HEK293 (cell line): ENCODE results near the gene C1QL4.

Source experiments
- GFI1B ChIP-seq: fragments of 450-650 bp; formaldehyde crosslinking; IDR thresholded peaks from 2 replicates; pipeline ENCODE4 v1.5.1; 2016; ENCODE audit warnings: missing biosample characterization, missing genetic modification characterization
- HOXC10 ChIP-seq: sonication (generic); formaldehyde crosslinking; IDR thresholded peaks from 2 replicates; pipeline ENCODE4 v1.8.1; 2023; ENCODE audit warnings: mild to moderate bottlenecking, missing genetic modification reagents
- KLF7 ChIP-seq: fragments of 450-650 bp; formaldehyde crosslinking; IDR thresholded peaks from 2 replicates; pipeline ENCODE4 v1.5.1; 2016; ENCODE audit warnings: missing biosample characterization, missing genetic modification characterization, borderline replicate concordance
- MYNN ChIP-seq: fragments of 450-650 bp; formaldehyde crosslinking; IDR thresholded peaks from 2 replicates; pipeline ENCODE4 v1.5.1; 2016; ENCODE audit warnings: missing biosample characterization, missing genetic modification characterization, borderline replicate concordance
- OSR2 ChIP-seq: fragments of 450-650 bp; formaldehyde crosslinking; IDR thresholded peaks from 2 replicates; pipeline ENCODE4 v1.5.1; 2016; ENCODE audit warnings: missing biosample characterization, missing genetic modification characterization
- RBAK ChIP-seq: fragments of 450-650 bp; formaldehyde crosslinking; IDR thresholded peaks from 2 replicates; pipeline ENCODE4 v1.5.1; 2016; ENCODE audit warnings: missing biosample characterization, missing genetic modification characterization
- SP2 ChIP-seq: fragments of 450-650 bp; formaldehyde crosslinking; IDR thresholded peaks from 2 replicates; pipeline ENCODE4 v1.5.1; 2016; ENCODE audit warnings: missing biosample characterization, missing genetic modification characterization
- YY1 ChIP-seq: fragments of 450-650 bp; formaldehyde crosslinking; IDR thresholded peaks from 2 replicates; pipeline ENCODE4 v1.5.1; 2018; ENCODE audit warnings: missing biosample characterization, missing genetic modification characterization
- ZFP41 ChIP-seq: fragments of 450-650 bp; formaldehyde crosslinking; IDR thresholded peaks from 2 replicates; pipeline ENCODE4 v1.5.1; 2016; ENCODE audit warnings: missing biosample characterization, missing genetic modification characterization, borderline replicate concordance
- ZNF146 ChIP-seq: fragments of 450-650 bp; formaldehyde crosslinking; IDR thresholded peaks from 2 replicates; pipeline ENCODE4 v1.5.1; 2016; ENCODE audit warnings: missing biosample characterization, missing genetic modification characterization
- ZNF214 ChIP-seq: fragments of 450-650 bp; formaldehyde crosslinking; IDR thresholded peaks from 2 replicates; pipeline ENCODE4 v1.5.1; 2017; ENCODE audit warnings: missing biosample characterization, mild to moderate bottlenecking, missing genetic modification characterization, borderline replicate concordance
- ZNF248 ChIP-seq: fragments of 450-650 bp; formaldehyde crosslinking; IDR thresholded peaks from 2 replicates; pipeline ENCODE4 v1.5.1; 2017; ENCODE audit warnings: missing biosample characterization, missing genetic modification characterization
- ZNF311 ChIP-seq: fragments of 450-650 bp; formaldehyde crosslinking; IDR thresholded peaks from 2 replicates; pipeline ENCODE4 v1.5.1; 2017; ENCODE audit warnings: missing biosample characterization, missing genetic modification characterization, borderline replicate concordance
- ZNF335 ChIP-seq: fragments of 450-650 bp; formaldehyde crosslinking; conservative IDR thresholded peaks from 2 replicates; pipeline ENCODE4 v1.5.1; 2016; ENCODE audit warnings: missing biosample characterization, missing genetic modification characterization
- ZNF366 ChIP-seq: fragments of 450-650 bp; formaldehyde crosslinking; conservative IDR thresholded peaks from 2 replicates; pipeline ENCODE4 v1.5.1; 2016; ENCODE audit warnings: missing biosample characterization, missing genetic modification characterization
- ZNF391 ChIP-seq: fragments of 450-650 bp; formaldehyde crosslinking; IDR thresholded peaks from 2 replicates; pipeline ENCODE4 v1.5.1; 2016; ENCODE audit warnings: low read depth, missing biosample characterization, missing genetic modification characterization, borderline replicate concordance
- ZNF416 ChIP-seq: fragments of 450-650 bp; formaldehyde crosslinking; IDR thresholded peaks from 2 replicates; pipeline ENCODE4 v1.5.1; 2016; ENCODE audit warnings: missing biosample characterization, missing genetic modification characterization
- ZNF510 ChIP-seq: fragments of 450-650 bp; formaldehyde crosslinking; IDR thresholded peaks from 2 replicates; pipeline ENCODE4 v1.5.1; 2018; ENCODE audit warnings: mild to moderate bottlenecking, missing genetic modification characterization, missing biosample characterization; ENCODE audit not compliant: insufficient replicate concordance
- ZNF530 ChIP-seq: fragments of 450-650 bp; formaldehyde crosslinking; IDR thresholded peaks from 2 replicates; pipeline ENCODE4 v1.5.1; 2016; ENCODE audit warnings: low read depth, missing biosample characterization, missing genetic modification characterization
- ZNF544 ChIP-seq: fragments of 450-650 bp; formaldehyde crosslinking; IDR thresholded peaks from 2 replicates; pipeline ENCODE4 v1.5.0; 2017; ENCODE audit warnings: missing biosample characterization, missing genetic modification characterization
- ZNF548 ChIP-seq: fragments of 450-650 bp; formaldehyde crosslinking; IDR thresholded peaks from 2 replicates; pipeline ENCODE4 v1.5.1; 2016; ENCODE audit warnings: missing biosample characterization, missing genetic modification characterization
- ZNF560 ChIP-seq: fragments of 450-650 bp; formaldehyde crosslinking; IDR thresholded peaks from 2 replicates; pipeline ENCODE4 v1.5.1; 2017; ENCODE audit warnings: missing biosample characterization, missing genetic modification characterization, borderline replicate concordance
- ZNF624 ChIP-seq: fragments of 450-650 bp; formaldehyde crosslinking; IDR thresholded peaks from 2 replicates; pipeline ENCODE4 v1.5.1; 2017; ENCODE audit warnings: missing biosample characterization, missing genetic modification characterization
- ZXDB ChIP-seq: fragments of 450-650 bp; formaldehyde crosslinking; IDR thresholded peaks from 2 replicates; pipeline ENCODE4 v1.5.1; 2016; ENCODE audit warnings: missing biosample characterization, missing genetic modification characterization
- TF ChIP-seq, protein P1 (sequence below): IDR thresholded peaks from 2 replicates; pipeline ENCODE4 v1.6.1; 2011; ENCODE audit warnings: mild to moderate bottlenecking, low read depth, low read length, borderline replicate concordance
- TF ChIP-seq, protein P2 (sequence below): fragments of 450-650 bp; formaldehyde crosslinking; IDR thresholded peaks from 2 replicates; pipeline ENCODE4 v1.5.1; 2016; ENCODE audit warnings: missing biosample characterization, missing genetic modification characterization, borderline replicate concordance
- TF ChIP-seq, protein P3 (sequence below): fragments of 450-650 bp; formaldehyde crosslinking; IDR thresholded peaks from 2 replicates; pipeline ENCODE4 v1.5.1; 2016; ENCODE audit warnings: missing biosample characterization, missing genetic modification characterization
- TF ChIP-seq, protein P4 (sequence below): fragments of 450-650 bp; formaldehyde crosslinking; IDR thresholded peaks from 2 replicates; pipeline ENCODE4 v1.5.1; 2016; ENCODE audit warnings: missing biosample characterization, missing genetic modification characterization
- TF ChIP-seq, protein P5 (sequence below): fragments of 450-650 bp; formaldehyde crosslinking; IDR thresholded peaks from 2 replicates; pipeline ENCODE4 v1.5.1; 2016; ENCODE audit warnings: missing biosample characterization, missing genetic modification characterization
- TF ChIP-seq, protein P6 (sequence below): fragments of 450-650 bp; formaldehyde crosslinking; IDR thresholded peaks from 2 replicates; pipeline ENCODE4 v1.5.1; 2016; ENCODE audit warnings: missing biosample characterization, missing genetic modification characterization

C1QL4 gene

DNA sequence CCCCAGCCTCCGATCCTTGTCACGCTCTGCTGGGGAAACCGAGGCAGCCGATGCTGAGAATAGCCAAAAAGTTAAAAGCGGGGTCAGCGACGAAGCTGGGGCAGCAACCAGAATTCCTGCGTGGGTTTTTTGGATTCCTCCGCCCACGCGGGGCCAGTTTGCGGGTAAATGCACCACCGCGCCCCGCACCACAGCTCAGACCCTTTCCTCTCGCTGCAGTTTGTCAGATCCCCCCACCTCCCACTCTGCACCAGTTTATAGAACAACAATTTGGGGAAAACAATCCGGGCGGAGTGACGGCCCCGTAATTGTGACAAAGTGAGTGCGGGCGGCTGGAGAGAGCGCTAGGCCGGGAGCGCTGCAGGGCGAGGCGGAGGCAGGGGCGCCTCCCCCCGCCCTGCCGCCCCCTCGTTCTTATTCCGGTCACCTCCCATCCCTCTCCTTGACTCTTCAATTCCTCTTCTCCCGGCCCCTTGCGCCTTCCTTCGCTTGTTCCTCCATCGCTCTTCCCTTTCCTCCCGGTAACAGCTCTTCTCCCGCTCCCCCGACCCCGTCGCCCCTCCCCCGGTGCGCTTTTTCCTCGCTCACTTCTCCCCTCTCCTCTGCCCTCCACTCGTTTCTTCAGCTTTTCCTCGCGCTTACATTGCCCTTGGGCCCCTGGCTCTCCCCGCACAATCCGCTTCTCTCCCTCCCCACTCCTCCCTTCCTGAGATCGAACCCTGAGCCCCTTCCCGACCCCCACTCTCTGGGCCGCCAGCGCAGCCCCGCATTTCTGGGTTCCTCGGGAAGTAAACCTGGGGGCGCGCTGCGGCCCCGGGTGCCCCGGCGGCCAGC, 9.1 kb upstream of the C1QL4 start (continued):
- TF ChIP-seq ZNF214 (tag by site-specific recombination): no peak
- TF ChIP-seq ZXDB: 0 out of 2 replicates have a peak, but pooled peaks have one; percentile 9
- TF ChIP-seq HOXC10 (CRISPR knock-in tag): no peak
- TF ChIP-seq ZNF530 (tag by site-specific recombination): no peak
- no peak for TF ChIP-seq ZNF560 (tag by site-specific recombination)
- TF ChIP-seq, protein P1, sequence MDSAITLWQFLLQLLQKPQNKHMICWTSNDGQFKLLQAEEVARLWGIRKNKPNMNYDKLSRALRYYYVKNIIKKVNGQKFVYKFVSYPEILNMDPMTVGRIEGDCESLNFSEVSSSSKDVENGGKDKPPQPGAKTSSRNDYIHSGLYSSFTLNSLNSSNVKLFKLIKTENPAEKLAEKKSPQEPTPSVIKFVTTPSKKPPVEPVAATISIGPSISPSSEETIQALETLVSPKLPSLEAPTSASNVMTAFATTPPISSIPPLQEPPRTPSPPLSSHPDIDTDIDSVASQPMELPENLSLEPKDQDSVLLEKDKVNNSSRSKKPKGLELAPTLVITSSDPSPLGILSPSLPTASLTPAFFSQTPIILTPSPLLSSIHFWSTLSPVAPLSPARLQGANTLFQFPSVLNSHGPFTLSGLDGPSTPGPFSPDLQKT: no peak
- no peak for TF ChIP-seq ZNF391 (tag by site-specific recombination)
- TF ChIP-seq, protein P2, sequence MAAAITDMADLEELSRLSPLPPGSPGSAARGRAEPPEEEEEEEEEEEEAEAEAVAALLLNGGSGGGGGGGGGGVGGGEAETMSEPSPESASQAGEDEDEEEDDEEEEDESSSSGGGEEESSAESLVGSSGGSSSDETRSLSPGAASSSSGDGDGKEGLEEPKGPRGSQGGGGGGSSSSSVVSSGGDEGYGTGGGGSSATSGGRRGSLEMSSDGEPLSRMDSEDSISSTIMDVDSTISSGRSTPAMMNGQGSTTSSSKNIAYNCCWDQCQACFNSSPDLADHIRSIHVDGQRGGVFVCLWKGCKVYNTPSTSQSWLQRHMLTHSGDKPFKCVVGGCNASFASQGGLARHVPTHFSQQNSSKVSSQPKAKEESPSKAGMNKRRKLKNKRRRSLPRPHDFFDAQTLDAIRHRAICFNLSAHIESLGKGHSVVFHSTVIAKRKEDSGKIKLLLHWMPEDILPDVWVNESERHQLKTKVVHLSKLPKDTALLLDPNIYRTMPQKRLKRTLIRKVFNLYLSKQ (tag by site-specific recombination): no peak
- no peak for TF ChIP-seq ZNF510 (tag by site-specific recombination)
- no peak for TF ChIP-seq KLF7 (tag by site-specific recombination)
- TF ChIP-seq YY1 (tag by site-specific recombination): no peak
- TF ChIP-seq ZNF548 (tag by site-specific recombination): no peak
- no peak for TF ChIP-seq ZFP41 (tag by site-specific recombination)
- peak; percentile 37; the same call in 1 of the 2 replicates for TF ChIP-seq ZNF335 (tag by site-specific recombination)
- no peak for TF ChIP-seq ZNF311 (tag by site-specific recombination)
- TF ChIP-seq, protein P3, sequence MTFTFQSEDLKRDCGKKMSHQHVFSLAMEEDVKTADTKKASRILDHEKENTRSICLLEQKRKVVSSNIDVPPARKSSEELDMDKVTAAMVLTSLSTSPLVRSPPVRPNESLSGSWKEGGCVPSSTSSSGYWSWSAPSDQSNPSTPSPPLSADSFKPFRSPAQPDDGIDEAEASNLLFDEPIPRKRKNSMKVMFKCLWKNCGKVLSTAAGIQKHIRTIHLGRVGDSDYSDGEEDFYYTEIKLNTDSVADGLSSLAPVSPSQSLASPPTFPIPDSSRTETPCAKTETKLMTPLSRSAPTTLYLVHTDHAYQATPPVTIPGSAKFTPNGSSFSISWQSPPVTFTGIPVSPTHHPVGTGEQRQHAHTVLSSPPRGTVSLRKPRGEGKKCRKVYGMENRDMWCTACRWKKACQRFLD (tag by site-specific recombination): no peak
- TF ChIP-seq SP2 (tag by site-specific recombination): peak; percentile 2; the same call in 1 of the 2 replicates
- TF ChIP-seq, protein P4, sequence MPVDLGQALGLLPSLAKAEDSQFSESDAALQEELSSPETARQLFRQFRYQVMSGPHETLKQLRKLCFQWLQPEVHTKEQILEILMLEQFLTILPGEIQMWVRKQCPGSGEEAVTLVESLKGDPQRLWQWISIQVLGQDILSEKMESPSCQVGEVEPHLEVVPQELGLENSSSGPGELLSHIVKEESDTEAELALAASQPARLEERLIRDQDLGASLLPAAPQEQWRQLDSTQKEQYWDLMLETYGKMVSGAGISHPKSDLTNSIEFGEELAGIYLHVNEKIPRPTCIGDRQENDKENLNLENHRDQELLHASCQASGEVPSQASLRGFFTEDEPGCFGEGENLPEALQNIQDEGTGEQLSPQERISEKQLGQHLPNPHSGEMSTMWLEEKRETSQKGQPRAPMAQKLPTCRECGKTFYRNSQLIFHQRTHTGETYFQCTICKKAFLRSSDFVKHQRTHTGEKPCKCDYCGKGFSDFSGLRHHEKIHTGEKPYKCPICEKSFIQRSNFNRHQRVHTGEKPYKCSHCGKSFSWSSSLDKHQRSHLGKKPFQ (tag by site-specific recombination): no peak
- TF ChIP-seq MYNN (tag by site-specific recombination): no peak
- no peak for TF ChIP-seq ZNF624 (tag by site-specific recombination)
- TF ChIP-seq RBAK: no peak
- no peak for TF ChIP-seq ZNF544 (tag by site-specific recombination)
- no peak for TF ChIP-seq ZNF146 (tag by site-specific recombination)
- TF ChIP-seq, protein P5, sequence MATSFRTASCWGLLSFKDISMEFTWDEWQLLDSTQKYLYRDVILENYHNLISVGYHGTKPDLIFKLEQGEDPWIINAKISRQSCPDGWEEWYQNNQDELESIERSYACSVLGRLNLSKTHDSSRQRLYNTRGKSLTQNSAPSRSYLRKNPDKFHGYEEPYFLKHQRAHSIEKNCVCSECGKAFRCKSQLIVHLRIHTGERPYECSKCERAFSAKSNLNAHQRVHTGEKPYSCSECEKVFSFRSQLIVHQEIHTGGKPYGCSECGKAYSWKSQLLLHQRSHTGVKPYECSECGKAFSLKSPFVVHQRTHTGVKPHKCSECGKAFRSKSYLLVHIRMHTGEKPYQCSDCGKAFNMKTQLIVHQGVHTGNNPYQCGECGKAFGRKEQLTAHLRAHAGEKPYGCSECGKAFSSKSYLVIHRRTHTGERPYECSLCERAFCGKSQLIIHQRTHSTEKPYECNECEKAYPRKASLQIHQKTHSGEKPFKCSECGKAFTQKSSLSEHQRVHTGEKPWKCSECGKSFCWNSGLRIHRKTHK: no peak
- TF ChIP-seq ZNF416: no peak
- peak; percentile 71 for TF ChIP-seq ZNF366 (tag by site-specific recombination)
- TF ChIP-seq GFI1B (tag by site-specific recombination): 0 out of 2 replicates have a peak, but pooled peaks have one; percentile 16
- no peak for TF ChIP-seq ZNF248 (tag by site-specific recombination)
- TF ChIP-seq, protein P6, sequence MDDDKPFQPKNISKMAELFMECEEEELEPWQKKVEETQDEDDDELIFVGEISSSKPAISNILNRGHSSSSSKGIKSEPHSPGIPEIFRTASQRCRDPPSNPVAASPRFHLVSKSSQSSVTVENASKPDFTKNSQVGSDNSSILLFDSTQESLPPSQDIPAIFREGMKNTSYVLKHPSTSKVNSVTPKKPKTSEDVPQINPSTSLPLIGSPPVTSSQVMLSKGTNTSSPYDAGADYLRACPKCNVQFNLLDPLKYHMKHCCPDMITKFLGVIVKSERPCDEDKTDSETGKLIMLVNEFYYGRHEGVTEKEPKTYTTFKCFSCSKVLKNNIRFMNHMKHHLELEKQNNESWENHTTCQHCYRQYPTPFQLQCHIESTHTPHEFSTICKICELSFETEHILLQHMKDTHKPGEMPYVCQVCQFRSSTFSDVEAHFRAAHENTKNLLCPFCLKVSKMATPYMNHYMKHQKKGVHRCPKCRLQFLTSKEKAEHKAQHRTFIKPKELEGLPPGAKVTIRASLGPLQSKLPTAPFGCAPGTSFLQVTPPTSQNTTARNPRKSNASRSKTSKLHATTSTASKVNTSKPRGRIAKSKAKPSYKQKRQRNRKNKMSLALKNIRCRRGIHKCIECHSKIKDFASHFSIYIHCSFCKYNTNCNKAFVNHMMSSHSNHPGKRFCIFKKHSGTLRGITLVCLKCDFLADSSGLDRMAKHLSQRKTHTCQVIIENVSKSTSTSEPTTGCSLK (tag by site-specific recombination): no peak
- no peak for TF ChIP-seq OSR2 (tag by site-specific recombination)
